Esophagus muscularis mucosa (tissue), 4 donors: Measurements from ENCODE around the gene SAC3D1.

Experiments used
- CTCF ChIP-seq, 3 experiments: fragments of 200-600 bp in 2 of 3; fragments of 450-650 bp in 1 of 3; sonication (generic) in 2 of 3; IDR thresholded peaks; one replicate each; pipeline ENCODE4 v1.5.1; 2017 to 2019; ENCODE audit warnings: antibody characterized with exemption in 3 of 3, mild to moderate bottlenecking in 2 of 3, moderate library complexity in 1 of 3
- EP300 ChIP-seq: sonication (generic); formaldehyde crosslinking; IDR thresholded peaks from one replicate; pipeline ENCODE4 v1.6.1; 2017; ENCODE audit warnings: antibody characterized with exemption
- POLR2A ChIP-seq: fragments of 450-650 bp; IDR thresholded peaks from one replicate; pipeline ENCODE4 v1.6.1; 2017; ENCODE audit warnings: antibody characterized with exemption, moderate library complexity, mild to moderate bottlenecking, low read depth
- POLR2AphosphoS5 ChIP-seq, 2 donors: sonication (generic); formaldehyde crosslinking; IDR thresholded peaks; one replicate each; pipeline ENCODE4 v1.6.1; 2017; ENCODE audit warnings: antibody characterized with exemption in 2 of 2

GRCh38 chr11:65057526-65057925 lies 16.5 kb downstream of the SAC3D1 start:
- no peak for TF ChIP-seq CTCF (IDR thresholded peaks at IDR 0.05)
- no peak for TF ChIP-seq POLR2A
- TF ChIP-seq POLR2AphosphoS5 (IDR thresholded peaks at IDR 0.05): no peak
- TF ChIP-seq EP300: no peak
